H9 (cell line): ENCODE data around the gene RIC1. TPM values are rescaled to one million over a fixed set of nuclear protein-coding genes. Genes with fewer than 3 reads are reported as not detected.

Experiments
- DNase-seq: peaks from one replicate; pipeline ENCODE4 v3.0.0-alpha.2; 2017
- H2AFZ ChIP-seq: one replicate; pipeline ENCODE4 v1.6.1; 2013; ENCODE audit warnings: mild to moderate bottlenecking, low read length, control low read depth, moderate library complexity
- H2AK5ac ChIP-seq: 2 replicates; pipeline ENCODE4 v1.6.1; 2013; ENCODE audit warnings: low read length, control low read depth, mixed read lengths; ENCODE audit not compliant: insufficient read length
- H2BK120ac ChIP-seq: one replicate; pipeline ENCODE4 v1.6.1; 2013; ENCODE audit warnings: low read depth, mild to moderate bottlenecking, low read length, control low read depth, inconsistent platforms; ENCODE audit not compliant: poor library complexity, severe bottlenecking
- H2BK12ac ChIP-seq: 2 replicates; pipeline ENCODE4 v1.6.1; 2013; ENCODE audit warnings: low read length, control low read depth, mixed read lengths, low read depth; ENCODE audit not compliant: insufficient read length
- H2BK15ac ChIP-seq: 2 replicates; pipeline ENCODE4 v1.6.1; 2013; ENCODE audit warnings: low read depth, low read length, control low read depth
- H2BK20ac ChIP-seq: one replicate; pipeline ENCODE4 v1.6.1; 2013; ENCODE audit warnings: low read depth, mild to moderate bottlenecking, low read length, control low read depth, inconsistent platforms; ENCODE audit not compliant: poor library complexity, severe bottlenecking
- H2BK5ac ChIP-seq: 2 replicates; pipeline ENCODE4 v1.6.1; 2013; ENCODE audit warnings: low read length, control low read depth, mixed read lengths; ENCODE audit not compliant: insufficient read length
- H3K14ac ChIP-seq: 2 replicates; pipeline ENCODE4 v1.6.1; 2013; ENCODE audit warnings: low read length, control low read depth; ENCODE audit not compliant: insufficient read depth
- H3K18ac ChIP-seq: 2 replicates; pipeline ENCODE4 v1.6.1; 2013; ENCODE audit warnings: low read depth, mild to moderate bottlenecking, mixed read lengths, low read length, control low read depth; ENCODE audit not compliant: insufficient read length
- H3K23ac ChIP-seq: 2 replicates; pipeline ENCODE4 v1.6.1; 2013; ENCODE audit warnings: low read length, control low read depth, mixed read lengths, low read depth; ENCODE audit not compliant: insufficient read length
- H3K23me2 ChIP-seq: 2 replicates; pipeline ENCODE4 v1.6.1; 2013; ENCODE audit warnings: low read depth, mild to moderate bottlenecking, mixed read lengths, low read length, control low read depth; ENCODE audit not compliant: insufficient read length, poor library complexity, severe bottlenecking
- H3K27ac ChIP-seq: 2 replicates; pipeline ENCODE4 v1.5.1; 2013; ENCODE audit warnings: low read length, control low read depth, mixed read lengths, low read depth; ENCODE audit not compliant: insufficient read length
- H3K27me3 ChIP-seq: 2 replicates; pipeline ENCODE4 v1.6.1; 2013; ENCODE audit warnings: low read length, control low read depth, inconsistent platforms; ENCODE audit not compliant: insufficient read depth
- H3K4ac ChIP-seq: 2 replicates; pipeline ENCODE4 v1.6.1; 2013; ENCODE audit warnings: low read depth, mild to moderate bottlenecking, control low read depth, inconsistent platforms, low read length, moderate library complexity
- H3K4me1 ChIP-seq: 2 replicates; pipeline ENCODE4 v1.6.1; 2013; ENCODE audit warnings: low read length, control low read depth, inconsistent platforms; ENCODE audit not compliant: insufficient read depth
- H3K4me2 ChIP-seq: 2 replicates; pipeline ENCODE4 v1.6.1; 2013; ENCODE audit warnings: low read length, control low read depth, mixed read lengths; ENCODE audit not compliant: insufficient read length, insufficient read depth
- H3K56ac ChIP-seq: 2 replicates; pipeline ENCODE4 v1.6.1; 2013; ENCODE audit warnings: low read depth, mild to moderate bottlenecking, mixed read lengths, low read length, control low read depth; ENCODE audit not compliant: insufficient read length
- H3K79me1 ChIP-seq: 2 replicates; pipeline ENCODE4 v1.6.1; 2013; ENCODE audit warnings: low read depth, mild to moderate bottlenecking, moderate library complexity, low read length, control low read depth, inconsistent platforms; ENCODE audit not compliant: insufficient read depth, poor library complexity, severe bottlenecking
- H3K79me2 ChIP-seq: 2 replicates; pipeline ENCODE4 v1.6.1; 2013; ENCODE audit warnings: low read length, control low read depth, inconsistent platforms; ENCODE audit not compliant: insufficient read depth
- H3K9ac ChIP-seq: 2 replicates; pipeline ENCODE4 v1.6.1; 2013; ENCODE audit warnings: low read length, control low read depth, mixed read lengths; ENCODE audit not compliant: insufficient read length; ENCODE audit errors: extremely low read depth
- H3K9me3 ChIP-seq: one replicate; pipeline ENCODE4 v1.6.1; 2013; ENCODE audit warnings: low read depth, low read length, inconsistent platforms; ENCODE audit not compliant: control insufficient read depth
- H3T11ph ChIP-seq: one replicate; pipeline ENCODE4 v1.6.1; 2013; ENCODE audit warnings: mild to moderate bottlenecking, low read length, control low read depth, inconsistent platforms
- H4K20me1 ChIP-seq: one replicate; pipeline ENCODE4 v1.6.1; 2013; ENCODE audit not compliant: control insufficient read depth, insufficient read length, insufficient read depth
- H4K5ac ChIP-seq: 2 replicates; pipeline ENCODE4 v1.6.1; 2013; ENCODE audit warnings: low read depth, mild to moderate bottlenecking, mixed read lengths, low read length, control low read depth; ENCODE audit not compliant: insufficient read length
- H4K8ac ChIP-seq: replicated peaks from 2 replicates; pipeline ENCODE4 v1.6.1; 2013; ENCODE audit warnings: low read length, control low read depth, mixed read lengths, low read depth; ENCODE audit not compliant: insufficient read length
- H4K91ac ChIP-seq: 2 replicates; pipeline ENCODE4 v1.6.1; 2013; ENCODE audit warnings: low read depth, mild to moderate bottlenecking, moderate library complexity, mixed read lengths, low read length, control low read depth; ENCODE audit not compliant: insufficient read length
- H3K27ac Mint-ChIP-seq, 3 experiments: 2 replicates in 2 of 3; 3 replicates in 1 of 3; pipeline ENCODE4 v1.8.0; 2020 to 2021; ENCODE audit warnings: mixed read lengths in 3 of 3, mild to moderate bottlenecking in 1 of 3, moderate library complexity in 1 of 3
- H3K27me3 Mint-ChIP-seq: 2 replicates; pipeline ENCODE4 v1.8.0; 2021; ENCODE audit warnings: low read depth, mild to moderate bottlenecking, moderate library complexity, mixed read lengths
- H3K36me3 Mint-ChIP-seq, 3 experiments: 2 replicates in 2 of 3; 3 replicates in 1 of 3; pipeline ENCODE4 v1.8.0; 2020 to 2021; ENCODE audit warnings: low read depth in 3 of 3, mixed read lengths in 3 of 3; ENCODE audit not compliant: insufficient read depth in 1 of 3
- H3K4me1 Mint-ChIP-seq, 2 experiments: 2 replicates each; pipeline ENCODE4 v1.8.0; 2020; ENCODE audit warnings: mixed read lengths in 2 of 2
- H3K4me3 Mint-ChIP-seq, 2 experiments: 2 replicates in 1 of 2; 3 replicates in 1 of 2; pipeline ENCODE4 v1.8.0; 2020 to 2021; ENCODE audit warnings: mild to moderate bottlenecking in 2 of 2, mixed read lengths in 2 of 2, moderate library complexity in 1 of 2
- H3K9me3 Mint-ChIP-seq, 2 experiments: 2 replicates in 1 of 2; 3 replicates in 1 of 2; pipeline ENCODE4 v1.8.0; 2020; ENCODE audit warnings: mild to moderate bottlenecking in 2 of 2, mixed read lengths in 2 of 2, moderate library complexity in 1 of 2
- WGBS: extraction: QIAGEN DNeasy Blood & Tissue Kit; methylation state at CpG from one replicate; pipeline ENCODE4 v1.1.7; 2013; ENCODE audit warnings: missing lambda C conversion rate, low lambda C conversion rate, mixed read lengths; ENCODE audit not compliant: insufficient read length; ENCODE audit errors: extremely low coverage; 5-methylcytosine and 5-hydroxymethylcytosine counted together
- total RNA-seq: library from RNA; stranded (reverse); gene quantifications from 2 replicates; pipeline ENCODE4 v1.2.1, GENCODE V29; 2021
- TF ChIP-seq, protein P1 (sequence below): fragments of 200-600 bp; sonication (generic); conservative IDR thresholded peaks from 3 replicates; pipeline ENCODE4 v1.8.0; 2021; ENCODE audit warnings: antibody characterized with exemption, mild to moderate bottlenecking

The RIC1 gene
- total RNA-seq, 1 experiment from 2014 or later: 13.7 TPM

DNA sequence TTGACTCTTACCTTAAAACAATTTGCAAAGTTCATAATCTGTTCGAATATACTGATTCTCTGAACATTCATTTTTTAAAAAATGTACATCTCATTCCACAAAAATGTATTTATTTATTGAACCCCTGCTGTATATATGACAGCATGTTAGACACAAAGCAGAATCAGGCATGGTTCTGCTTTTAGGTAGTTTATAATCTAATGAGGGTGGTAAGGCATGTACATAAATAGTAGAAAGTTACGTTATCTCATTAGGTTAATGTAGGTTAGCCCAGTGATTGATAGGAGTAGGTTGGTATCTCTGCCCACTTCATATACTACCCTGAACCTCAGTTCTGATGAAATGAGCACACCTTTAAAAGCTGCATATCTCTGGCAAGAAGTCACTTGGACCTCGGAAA, 114.2 kb downstream of the RIC1 start:
- Histone ChIP-seq H3K9me3 (no peaks in the 10 kb centered on the region), H3K4me2 (no peak overlapping the region), H3K56ac (no peak overlapping the region), H4K20me1 (no peaks in the 10 kb centered on the region), H4K5ac (no peak overlapping the region), H3K18ac (no peak overlapping the region), H3K27ac (no peak overlapping the region), H3K23ac (no peak overlapping the region), H2AFZ (no peak overlapping the region), H3T11ph (no peak overlapping the region), H4K91ac (no peak overlapping the region), H4K8ac (no peak overlapping the region), H2BK15ac (no peak overlapping the region), H3K27me3 (no peaks in the 10 kb centered on the region), H3K23me2 (no peaks in the 10 kb centered on the region), H3K9ac (no peak overlapping the region), H3K14ac (no peak overlapping the region), H3K79me2 (no peaks in the 10 kb centered on the region), H2BK20ac (no peak overlapping the region), H2AK5ac (no peak overlapping the region), H2BK5ac (no peak overlapping the region), H3K4me1 (no peaks in the 10 kb centered on the region), H3K4ac (no peak overlapping the region), H3K79me1 (no peaks in the 10 kb centered on the region), H2BK12ac (no peak overlapping the region), H2BK120ac (no peak overlapping the region)
- Mint-ChIP-seq H3K4me1 (peaks cover 3 to 4% of the 10 kb centered on the region in 2 experiments; a peak in 3 of 4 replicates), H3K4me3 (no peak overlapping the region), H3K27me3 (no peaks in the 10 kb centered on the region), H3K27ac (no peak overlapping the region), H3K36me3 (peaks cover 18 to 27% (median 24%) of the 10 kb centered on the region in 3 experiments; a peak in 6 of 7 replicates), H3K9me3 (peaks cover 0 to under 1% of the 10 kb centered on the region in 2 experiments; a peak in 1 of 5 replicates)
- TF ChIP-seq, protein P1, sequence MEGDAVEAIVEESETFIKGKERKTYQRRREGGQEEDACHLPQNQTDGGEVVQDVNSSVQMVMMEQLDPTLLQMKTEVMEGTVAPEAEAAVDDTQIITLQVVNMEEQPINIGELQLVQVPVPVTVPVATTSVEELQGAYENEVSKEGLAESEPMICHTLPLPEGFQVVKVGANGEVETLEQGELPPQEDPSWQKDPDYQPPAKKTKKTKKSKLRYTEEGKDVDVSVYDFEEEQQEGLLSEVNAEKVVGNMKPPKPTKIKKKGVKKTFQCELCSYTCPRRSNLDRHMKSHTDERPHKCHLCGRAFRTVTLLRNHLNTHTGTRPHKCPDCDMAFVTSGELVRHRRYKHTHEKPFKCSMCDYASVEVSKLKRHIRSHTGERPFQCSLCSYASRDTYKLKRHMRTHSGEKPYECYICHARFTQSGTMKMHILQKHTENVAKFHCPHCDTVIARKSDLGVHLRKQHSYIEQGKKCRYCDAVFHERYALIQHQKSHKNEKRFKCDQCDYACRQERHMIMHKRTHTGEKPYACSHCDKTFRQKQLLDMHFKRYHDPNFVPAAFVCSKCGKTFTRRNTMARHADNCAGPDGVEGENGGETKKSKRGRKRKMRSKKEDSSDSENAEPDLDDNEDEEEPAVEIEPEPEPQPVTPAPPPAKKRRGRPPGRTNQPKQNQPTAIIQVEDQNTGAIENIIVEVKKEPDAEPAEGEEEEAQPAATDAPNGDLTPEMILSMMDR: no peak
- DNase-seq: no peak
- no CpG with 5 or more reads among the region's 3 CpGs for WGBS
